ENCODE measurements around the gene DNPH1.

Gene DNPH1, protein sequence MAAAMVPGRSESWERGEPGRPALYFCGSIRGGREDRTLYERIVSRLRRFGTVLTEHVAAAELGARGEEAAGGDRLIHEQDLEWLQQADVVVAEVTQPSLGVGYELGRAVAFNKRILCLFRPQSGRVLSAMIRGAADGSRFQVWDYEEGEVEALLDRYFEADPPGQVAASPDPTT

DNA sequence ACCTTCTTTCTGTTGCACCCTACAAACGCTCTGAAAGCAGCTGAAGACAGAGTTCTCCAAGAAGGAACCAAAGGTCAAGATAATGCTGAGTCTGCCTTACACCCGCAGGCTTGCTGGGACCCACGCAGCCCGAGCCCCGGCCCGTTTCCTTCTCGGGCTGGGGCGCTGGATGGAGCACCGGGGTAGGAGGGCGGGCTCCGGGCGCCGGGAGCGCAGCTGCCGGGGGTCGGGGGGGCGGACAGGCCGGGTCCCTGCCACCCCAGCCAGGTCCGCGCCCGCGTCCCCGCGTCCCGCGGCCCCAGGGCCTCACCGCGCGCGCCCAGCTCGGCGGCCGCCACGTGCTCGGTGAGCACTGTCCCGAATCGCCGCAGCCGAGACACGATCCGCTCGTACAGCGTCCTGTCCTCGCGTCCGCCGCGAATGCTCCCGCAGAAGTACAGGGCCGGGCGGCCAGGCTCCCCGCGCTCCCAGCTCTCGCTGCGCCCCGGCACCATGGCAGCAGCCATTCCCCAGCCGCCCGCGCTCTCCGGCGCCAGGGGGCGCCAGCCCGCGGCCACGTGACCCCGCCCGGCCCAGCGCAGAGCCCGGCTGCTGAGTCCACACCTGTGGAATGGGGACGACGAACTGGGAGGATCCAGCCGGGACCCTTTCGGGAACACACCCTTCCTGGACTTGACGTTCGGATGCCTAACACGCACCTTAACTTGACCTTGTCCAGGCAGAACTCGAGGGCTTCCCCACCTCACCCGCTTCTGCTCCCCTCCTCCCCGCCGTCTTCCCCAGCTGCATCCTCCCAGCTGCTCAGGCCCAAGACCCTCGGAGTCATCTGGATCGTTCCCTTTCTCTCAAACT is at the start of gene DNPH1:
TSS of gene DNPH1 (minus strand) at position 531 of the 852 bp plus-strand sequence. CDS start at position 506, 25 bp downstream.
- TF ChIP-seq, protein P1, sequence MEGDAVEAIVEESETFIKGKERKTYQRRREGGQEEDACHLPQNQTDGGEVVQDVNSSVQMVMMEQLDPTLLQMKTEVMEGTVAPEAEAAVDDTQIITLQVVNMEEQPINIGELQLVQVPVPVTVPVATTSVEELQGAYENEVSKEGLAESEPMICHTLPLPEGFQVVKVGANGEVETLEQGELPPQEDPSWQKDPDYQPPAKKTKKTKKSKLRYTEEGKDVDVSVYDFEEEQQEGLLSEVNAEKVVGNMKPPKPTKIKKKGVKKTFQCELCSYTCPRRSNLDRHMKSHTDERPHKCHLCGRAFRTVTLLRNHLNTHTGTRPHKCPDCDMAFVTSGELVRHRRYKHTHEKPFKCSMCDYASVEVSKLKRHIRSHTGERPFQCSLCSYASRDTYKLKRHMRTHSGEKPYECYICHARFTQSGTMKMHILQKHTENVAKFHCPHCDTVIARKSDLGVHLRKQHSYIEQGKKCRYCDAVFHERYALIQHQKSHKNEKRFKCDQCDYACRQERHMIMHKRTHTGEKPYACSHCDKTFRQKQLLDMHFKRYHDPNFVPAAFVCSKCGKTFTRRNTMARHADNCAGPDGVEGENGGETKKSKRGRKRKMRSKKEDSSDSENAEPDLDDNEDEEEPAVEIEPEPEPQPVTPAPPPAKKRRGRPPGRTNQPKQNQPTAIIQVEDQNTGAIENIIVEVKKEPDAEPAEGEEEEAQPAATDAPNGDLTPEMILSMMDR (IDR thresholded peaks at IDR 0.05; ENCODE audit: control insufficient read depth, insufficient read depth, low read depth, low read length, missing control alignments) = peak; percentile 58
- peak; percentile 3 for DNase-seq (ENCODE audit: low read depth)
- H3K4me3 ChIP-seq (ENCODE audit: control insufficient read depth, low read depth, low read length) = peak within 1 kb of the TSS; percentile 38

DNA sequence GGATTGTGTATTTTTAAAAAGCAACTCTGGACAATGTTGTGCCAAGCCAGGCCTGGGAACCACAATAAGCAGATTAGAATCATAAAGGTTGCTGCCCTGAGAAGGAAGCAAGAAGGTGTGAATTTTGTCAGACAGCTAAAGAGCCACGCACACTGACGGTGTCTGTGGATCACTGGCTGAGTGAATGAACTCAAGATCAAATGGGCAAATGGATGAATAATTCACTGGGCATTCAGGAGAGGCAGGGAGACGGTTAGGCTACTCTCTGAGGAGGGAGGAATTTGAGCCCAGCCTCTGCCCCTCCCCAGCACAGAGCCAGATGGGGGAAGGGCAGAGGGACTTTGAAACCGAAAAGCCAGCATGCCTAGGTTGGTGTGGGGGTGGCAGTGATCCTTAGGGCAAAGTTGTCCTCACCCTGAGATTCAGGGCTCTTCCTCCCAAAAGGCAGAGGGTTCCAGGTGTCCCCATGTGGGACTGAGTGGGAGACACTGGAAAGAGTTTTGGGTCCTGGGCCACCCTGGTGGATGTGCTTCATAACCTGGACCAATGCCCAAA is 49.3 kb upstream of the DNPH1 start:
- peak; percentile 14 for DNase-seq (ENCODE audit: low read depth)
- TF ChIP-seq, protein P1 (IDR thresholded peaks at IDR 0.05; ENCODE audit: control insufficient read depth, insufficient read depth, low read depth, low read length, missing control alignments) = no peak
- H3K4me3 ChIP-seq (ENCODE audit: control insufficient read depth, low read depth, low read length) = no peak overlapping the region

DNA sequence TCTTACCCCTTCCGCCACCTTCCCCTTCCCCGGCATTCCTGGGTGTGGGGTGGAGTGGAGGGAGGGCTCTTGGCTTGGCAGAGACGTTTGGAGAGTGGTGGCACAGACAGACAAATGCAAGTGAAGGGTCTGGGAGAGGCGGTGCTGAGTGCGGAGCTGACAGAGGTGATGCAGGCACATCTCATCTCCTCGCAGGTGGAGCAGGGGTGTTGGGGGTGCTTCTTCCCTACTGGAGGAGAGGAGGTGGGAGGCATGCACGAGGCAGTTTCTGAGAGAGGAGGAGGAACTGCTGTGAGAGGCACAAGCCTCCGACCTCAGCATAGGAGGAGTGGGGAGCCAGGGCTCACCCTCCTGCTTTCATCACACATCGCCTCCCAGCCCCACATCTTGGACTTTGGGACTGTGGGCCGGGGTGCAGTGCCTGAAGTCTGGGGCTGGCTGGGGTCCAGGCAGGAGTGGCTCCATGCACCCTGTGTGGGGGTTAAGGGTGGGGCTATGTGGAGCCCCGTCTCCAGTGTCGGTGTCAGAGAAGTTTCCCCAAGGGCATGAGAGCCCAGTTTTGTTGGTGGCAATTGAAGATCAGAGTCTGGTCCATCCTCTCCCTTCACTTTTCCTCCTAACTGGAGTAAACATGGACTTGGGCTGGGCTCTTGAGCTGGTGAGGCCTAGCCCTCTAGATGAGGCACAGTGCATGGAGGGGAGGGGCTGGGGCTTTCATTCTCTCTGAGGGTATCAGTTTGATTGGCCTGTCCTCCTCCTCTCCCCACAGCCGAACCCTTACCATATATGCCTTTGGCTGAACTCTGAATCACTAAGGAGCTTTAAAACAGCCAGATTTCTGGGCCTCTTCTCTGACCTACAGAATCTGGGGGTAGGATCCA is 48.6 kb upstream of the DNPH1 start:
- TF ChIP-seq, protein P1 (IDR thresholded peaks at IDR 0.05; ENCODE audit: control insufficient read depth, insufficient read depth, low read depth, low read length, missing control alignments) = no peak
- H3K4me3 ChIP-seq (ENCODE audit: control insufficient read depth, low read depth, low read length) = no peak overlapping the region
- DNase-seq (ENCODE audit: low read depth) = no peak

DNA sequence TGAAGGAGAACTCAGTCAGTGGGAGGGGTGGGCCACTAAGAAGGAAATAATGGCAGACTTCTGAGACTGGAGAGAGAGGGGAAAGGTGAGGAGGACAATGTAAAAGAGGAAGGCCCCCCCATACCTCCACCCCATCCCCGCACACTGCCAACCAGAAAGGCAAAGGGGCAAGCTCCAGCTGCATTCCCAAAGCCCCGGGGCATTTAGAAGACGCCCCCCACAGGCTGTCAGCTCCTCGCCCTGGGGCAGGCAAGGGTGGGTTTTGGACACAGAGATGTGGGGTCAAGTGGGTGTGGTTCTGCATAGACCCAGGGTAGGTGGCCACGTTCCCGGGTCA is 48.0 kb upstream of the DNPH1 start:
- H3K4me3 ChIP-seq (ENCODE audit: control insufficient read depth, low read depth, low read length) = no peak overlapping the region
- DNase-seq (ENCODE audit: low read depth) = no peak
- TF ChIP-seq, protein P1 (IDR thresholded peaks at IDR 0.05; ENCODE audit: control insufficient read depth, insufficient read depth, low read depth, low read length, missing control alignments) = no peak

DNA sequence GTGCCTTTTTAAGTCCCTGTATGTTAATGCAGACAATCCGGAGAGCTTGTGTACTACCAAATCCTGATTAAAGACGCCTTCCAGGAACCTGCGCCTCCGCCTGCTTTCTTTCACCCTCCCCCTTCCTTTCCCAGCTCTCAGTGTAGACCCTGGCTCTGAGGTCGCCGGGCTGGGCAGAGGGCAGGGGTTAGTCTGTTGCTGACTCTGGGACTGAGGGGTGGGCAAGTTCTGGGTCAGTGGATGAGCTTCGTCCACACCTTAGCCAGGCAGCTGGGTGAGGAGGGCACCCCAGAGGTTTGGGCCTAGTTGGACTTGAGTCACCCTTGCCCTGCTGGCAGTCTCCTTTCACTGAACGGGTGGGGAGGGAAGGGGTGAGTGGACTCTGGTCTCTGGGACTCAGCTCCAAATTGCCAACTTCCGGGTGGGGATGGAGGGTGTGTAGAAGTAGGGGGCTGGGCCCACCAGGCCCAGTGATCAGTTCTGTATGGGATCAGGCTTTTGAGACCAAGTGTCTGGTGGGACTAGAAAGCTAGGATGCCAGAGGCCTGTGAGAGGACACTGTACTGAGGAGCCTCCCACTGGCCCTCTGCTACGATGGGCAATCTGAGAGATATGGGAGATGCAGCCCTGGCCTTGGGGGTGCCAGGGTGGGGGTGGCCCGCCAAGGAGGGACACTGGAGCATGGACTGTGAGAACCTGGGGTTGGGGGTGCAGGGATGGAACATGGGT is 47.5 kb upstream of the DNPH1 start:
- no peak for DNase-seq (ENCODE audit: low read depth)
- TF ChIP-seq, protein P1 (IDR thresholded peaks at IDR 0.05; ENCODE audit: control insufficient read depth, insufficient read depth, low read depth, low read length, missing control alignments) = no peak
- H3K4me3 ChIP-seq (ENCODE audit: control insufficient read depth, low read depth, low read length) = no peak overlapping the region

All from AG09309 (cell line).